HG03565 (cell line): ENCODE data around the gene CD200R1L.

ENCODE experiments used
- ATAC-seq: cut with Tn5 transposase; IDR thresholded peaks from one replicate; pipeline ENCODE4 v1.9.1; 2021; ENCODE audit warnings: mild to moderate bottlenecking, moderate library complexity; ENCODE audit not compliant: unreplicated experiment

The CD200R1L gene

GRCh38 chr3:112822064-112823055 is 24.3 kb downstream of the CD200R1L start:
- no peak for ATAC-seq

- ATAC-seq = no peak
Measured at GRCh38 chr3:112818289-112818688, 28.4 kb downstream of the CD200R1L start.

DNA sequence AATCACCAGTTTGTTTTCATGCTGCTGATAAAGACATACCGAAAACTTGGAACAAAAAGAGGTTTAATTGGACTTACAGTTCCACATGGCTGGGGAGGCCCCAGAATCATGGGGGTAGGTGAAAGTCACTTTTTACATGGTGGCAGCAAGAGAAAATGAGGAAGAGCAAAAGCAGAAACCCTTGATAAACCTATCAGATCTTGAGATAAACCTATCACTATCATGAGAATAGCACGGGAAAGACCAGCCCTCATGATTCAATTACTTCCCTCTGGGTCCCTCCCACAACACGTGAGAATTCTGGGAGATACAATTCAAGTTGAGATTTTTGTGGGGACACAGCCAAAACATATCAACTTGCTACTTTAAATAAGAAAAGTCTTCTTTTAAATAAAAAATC is 28.9 kb downstream of the CD200R1L start:
- no peak for ATAC-seq

DNA sequence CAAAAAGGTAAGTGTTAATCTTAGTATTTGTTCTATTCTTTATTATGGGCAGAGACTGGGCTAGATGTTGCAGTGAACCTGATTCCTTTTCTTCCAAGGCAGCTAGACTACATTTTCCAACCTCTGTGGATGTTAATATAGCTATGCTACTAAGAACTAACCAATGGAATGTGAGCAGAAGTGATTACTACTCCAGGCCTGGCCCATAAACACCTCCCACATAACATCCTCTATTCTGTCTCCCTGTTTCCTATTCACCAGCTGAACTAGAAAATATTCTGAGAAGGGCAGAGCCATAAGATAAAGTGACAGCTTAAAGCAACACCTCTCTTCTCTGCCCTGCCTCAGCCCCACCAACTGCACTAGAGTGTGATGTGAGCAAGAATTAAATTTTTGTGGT is 29.4 kb downstream of the CD200R1L start:
- ATAC-seq = no peak

- ATAC-seq = no peak
Measured at GRCh38 chr3:112815981-112816380, 30.7 kb downstream of the CD200R1L start.

GRCh38 chr3:112814266-112814665 is 32.4 kb downstream of the CD200R1L start:
- ATAC-seq = no peak

DNA sequence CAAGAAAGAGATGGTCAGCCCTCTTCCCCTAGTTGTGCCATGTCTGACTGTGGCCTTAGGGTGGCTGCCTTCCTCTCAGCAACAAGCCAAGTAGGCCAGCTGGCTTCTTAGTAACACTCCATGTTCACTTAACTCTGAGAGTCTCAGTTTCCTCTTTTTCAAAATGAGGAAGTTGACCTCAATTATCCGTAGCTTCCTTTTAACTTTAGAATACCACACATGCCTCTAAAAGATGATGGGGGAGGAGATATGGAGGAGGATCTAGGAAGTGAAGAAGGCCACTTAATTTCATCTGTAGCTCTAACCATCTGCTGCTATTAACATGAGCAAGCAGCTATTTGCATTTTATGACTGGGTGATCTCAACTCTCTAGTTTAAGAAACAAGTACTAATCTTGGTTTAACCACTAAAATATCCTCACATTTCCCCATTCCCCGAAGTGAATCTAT is 32.9 kb downstream of the CD200R1L start:
- ATAC-seq = peak; percentile 60

DNA sequence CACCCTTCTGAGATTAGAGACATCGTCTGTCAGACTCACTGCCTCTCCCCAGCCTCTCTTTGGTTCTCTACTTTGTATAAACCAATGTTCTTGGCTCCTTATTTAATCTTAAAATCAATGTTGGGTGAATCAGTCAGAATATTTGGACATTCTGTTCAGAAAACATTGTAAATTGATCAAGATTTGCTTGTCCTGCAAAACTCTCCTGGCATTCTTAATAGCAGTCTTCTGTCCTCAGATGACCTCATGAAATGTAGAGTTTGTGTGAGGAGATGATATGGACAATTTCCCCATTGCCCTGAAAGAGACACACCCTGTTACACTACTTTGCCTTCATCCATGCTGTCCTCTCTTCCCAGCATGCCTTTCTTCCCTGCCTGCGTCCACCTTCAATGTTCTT is 33.6 kb downstream of the CD200R1L start:
- ATAC-seq = no peak

DNA sequence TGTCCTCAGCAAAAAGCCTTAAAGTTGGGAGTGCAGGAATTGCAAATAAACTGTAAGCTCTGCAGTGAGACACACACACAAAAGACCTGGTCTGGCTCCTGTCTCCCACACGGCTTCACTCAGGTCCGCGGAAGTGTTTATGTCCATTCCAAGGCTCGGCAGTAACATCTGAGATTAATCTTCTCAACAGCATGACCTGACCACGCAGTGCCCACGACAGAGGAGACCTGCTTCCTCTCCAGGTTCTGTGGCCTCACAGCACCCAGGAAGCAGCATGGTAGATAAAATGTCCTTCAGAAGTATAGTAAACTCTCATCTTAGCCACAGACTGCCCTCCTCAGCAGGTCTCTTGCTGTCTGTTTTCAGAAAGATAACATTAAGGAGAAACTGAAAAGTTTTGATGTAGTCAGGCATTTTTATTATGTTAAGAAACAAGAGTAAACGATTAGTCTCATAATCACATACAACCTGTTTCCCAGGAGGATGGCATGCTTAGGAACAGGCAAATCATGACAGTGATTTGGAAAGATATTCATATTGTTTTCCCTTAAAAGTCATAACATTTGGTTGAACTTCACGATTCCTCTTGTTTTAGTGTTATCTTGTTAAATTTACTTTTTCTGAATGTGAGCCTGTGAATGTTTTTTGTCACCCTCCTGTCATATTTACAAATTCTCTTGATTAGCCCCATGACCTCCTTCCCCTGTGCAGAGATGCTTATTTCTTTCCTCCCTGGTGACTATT is 34.6 kb downstream of the CD200R1L start:
- no peak for ATAC-seq

GRCh38 chr3:112811131-112811884 is 35.4 kb downstream of the CD200R1L start:
- ATAC-seq = no peak

DNA sequence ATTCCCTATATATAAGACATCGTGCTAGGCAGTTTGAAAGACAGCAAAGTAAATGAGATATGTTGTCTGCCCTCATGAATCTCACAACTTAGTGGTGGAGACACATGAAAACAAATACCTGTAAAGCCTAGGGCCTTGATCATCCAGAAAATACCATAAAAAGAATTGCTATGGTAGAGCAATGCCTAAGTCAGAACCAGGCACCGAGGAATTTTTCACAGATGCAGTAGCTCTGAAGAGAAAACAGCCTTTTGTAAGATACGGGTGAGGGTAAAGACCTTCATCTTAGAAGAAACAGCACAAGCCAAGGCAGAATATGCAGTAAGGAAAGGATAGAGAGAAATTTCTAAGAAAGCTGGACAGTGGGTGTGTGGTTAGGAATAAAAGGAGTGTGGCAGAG is 36.1 kb downstream of the CD200R1L start:
- no peak for ATAC-seq

- no peak for ATAC-seq
Measured at GRCh38 chr3:112808136-112808535, 38.5 kb downstream of the CD200R1L start.

DNA sequence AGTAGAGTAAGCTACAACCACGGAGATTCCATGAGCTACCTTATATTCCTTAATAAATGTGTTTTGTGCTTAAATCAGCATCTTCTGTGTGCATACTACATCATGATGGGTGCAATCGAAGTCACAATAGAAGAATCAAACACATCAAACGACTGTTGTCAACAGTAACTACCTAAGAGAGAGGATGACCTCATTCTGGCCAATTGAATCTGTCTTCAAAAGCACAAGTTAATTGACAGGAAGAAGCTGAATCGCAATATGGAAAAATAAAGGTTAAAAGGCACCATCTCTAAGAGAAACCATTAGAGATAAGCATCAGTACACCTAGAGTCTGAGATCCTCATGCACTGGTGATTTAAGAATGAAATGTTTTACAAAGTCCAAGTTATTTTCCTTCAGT is 39.0 kb downstream of the CD200R1L start:
- ATAC-seq = no peak

DNA sequence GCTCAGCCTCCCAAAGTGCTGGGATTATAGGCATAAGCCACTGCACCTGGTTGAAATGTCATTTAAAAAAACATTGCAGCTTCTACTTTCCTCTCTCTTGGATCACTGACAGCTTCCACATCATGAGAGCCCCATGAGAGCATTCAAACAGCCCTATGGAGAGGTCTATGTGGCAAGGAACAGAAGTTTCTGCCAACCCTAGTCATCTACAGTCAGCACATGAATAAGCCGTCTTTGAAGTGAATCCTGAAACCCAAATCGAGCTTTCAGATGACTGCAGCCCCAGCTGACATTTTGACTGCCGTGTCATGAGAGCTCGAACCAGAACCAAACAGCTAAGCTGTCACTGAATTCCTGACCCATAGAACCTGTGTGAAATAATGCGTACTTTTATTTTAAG is 39.8 kb downstream of the CD200R1L start:
- no peak for ATAC-seq

DNA sequence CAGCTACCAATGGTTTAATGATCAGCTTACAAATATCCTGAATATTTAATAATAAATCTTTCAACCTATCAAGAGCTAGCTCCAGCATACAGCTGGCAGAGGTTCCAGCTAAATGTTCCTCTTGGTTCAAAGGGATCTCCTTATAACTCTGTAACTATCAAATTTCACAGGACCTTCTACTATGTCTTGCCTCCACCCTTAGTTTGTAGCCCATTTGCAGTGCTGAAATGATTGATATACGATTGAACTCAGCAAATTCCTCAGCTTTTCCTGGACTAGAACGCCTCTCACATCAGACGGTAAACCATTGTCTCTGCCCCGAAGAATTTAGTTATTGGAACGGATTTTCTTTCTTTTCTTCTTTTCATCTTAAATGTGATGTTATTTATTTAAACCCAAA is 41.5 kb downstream of the CD200R1L start:
- ATAC-seq = no peak

DNA sequence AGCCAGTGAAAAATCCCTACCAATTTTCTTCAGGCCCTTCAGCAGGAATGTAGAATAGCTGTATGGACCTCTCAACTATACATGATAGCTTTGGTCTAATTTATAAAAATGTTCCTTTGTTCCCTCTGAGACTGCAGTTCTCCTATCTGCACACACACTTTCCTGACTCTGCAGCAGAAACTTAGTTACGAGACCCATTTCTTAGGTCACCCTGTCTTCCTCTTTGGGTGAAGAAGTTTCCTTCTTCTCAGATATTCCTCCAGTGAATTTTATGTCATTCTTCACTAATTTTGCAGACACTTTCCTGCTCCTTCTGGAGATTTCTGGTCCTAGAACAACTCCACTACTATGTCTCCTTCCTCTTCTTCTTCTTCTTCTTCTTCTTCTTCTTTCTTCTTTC is 42.6 kb downstream of the CD200R1L start:
- no peak for ATAC-seq

DNA sequence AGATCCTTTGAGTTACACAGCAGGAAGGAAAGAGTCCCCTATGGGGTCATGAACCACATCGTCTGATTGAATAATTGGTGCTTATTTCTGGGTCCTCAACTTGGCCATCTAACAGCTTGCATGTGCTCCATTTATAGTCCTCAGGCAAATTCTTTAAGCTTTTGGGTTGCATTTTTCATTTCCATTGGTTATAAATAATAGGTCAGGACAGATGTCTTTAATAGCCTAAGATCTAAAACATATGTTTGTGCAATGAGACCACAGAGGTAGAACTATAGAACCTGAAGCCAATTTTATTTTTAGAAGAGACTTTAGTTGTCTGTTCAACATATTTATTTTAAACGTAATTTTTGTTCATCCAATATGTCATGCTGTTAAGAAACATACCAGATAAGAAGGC is 43.2 kb downstream of the CD200R1L start:
- ATAC-seq = no peak

DNA sequence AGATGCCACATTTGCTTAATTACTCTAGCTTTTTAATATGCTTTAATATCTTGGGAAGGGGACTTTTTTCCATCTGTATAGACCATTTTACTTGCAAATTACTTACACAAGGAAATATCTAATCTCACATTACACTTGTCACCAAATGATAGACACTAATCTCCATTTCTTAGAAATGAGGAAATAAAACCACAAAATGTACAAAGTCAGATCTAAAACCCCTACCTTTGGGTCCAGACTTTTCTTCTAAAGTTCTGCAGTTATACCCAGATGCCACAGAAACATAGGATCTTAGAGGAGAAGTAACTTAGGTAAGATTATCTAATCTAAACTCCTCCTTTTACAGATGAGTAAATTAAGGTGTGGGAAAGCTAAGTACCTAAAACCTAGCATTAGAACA is 44.3 kb downstream of the CD200R1L start:
- no peak for ATAC-seq

DNA sequence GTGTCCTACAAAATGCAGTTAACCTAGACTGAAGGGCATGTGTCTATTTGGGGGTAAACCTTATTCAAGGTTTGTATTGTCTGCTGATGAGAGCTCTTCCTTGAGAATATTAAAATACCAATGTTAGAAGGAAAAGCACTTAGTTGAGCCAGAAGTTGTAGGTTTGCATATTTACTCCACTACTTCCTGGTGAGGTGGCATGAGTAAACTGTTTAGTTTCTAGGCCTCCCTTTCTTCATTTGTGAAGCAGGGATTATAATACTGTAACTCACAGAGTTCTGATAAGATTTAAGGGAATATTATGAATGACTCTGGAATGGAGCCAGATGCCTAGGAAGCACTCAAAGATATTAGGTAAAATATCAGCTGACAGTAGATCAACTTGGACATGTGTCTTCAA is 46.7 kb downstream of the CD200R1L start:
- ATAC-seq = no peak

GRCh38 chr3:112794622-112795172 is 52.0 kb downstream of the CD200R1L start:
- no peak for ATAC-seq
